H1 (cell line): ENCODE results near the gene DGCR6L. TPM values are rescaled to one million over a fixed set of nuclear protein-coding genes. Genes with fewer than 3 reads are reported as not detected.

ENCODE experiments used
- CTCF ChIA-PET: fragments of 300-600 bp; sonication (Branson Sonifier 250); formaldehyde crosslinking; loops from one replicate; lab custom pipeline; 2021; ENCODE audit not compliant: partially characterized antibody; lab: Charles Lee
- POLR2A ChIA-PET: fragments of 300-600 bp; sonication (Branson Sonifier 250); formaldehyde crosslinking; loops from one replicate; lab custom pipeline; 2021; ENCODE audit warnings: inconsistent platforms; ENCODE audit not compliant: partially characterized antibody; lab: Charles Lee
- DNase-seq, 2 experiments: peaks; one replicate each; pipeline versions ENCODE4 v3.0.0 to v3.0.0-alpha.2; 2010 to 2022; ENCODE audit warnings: low spot score in 2 of 2, low read depth in 1 of 2, mixed read lengths in 1 of 2
- FAIRE-seq: peaks from 2 replicates; lab custom pipeline; 2011; peaks lifted over from hg19 to GRCh38; lab: Jason Lieb, UNC
- H2AFZ ChIP-seq: 2 replicates; pipeline ENCODE4 v1.8.1; 2012; ENCODE audit warnings: low read length, inconsistent platforms
- H2AK5ac ChIP-seq: 2 replicates; pipeline ENCODE4 v1.6.1; 2013; ENCODE audit warnings: low read depth, low read length
- H2BK120ac ChIP-seq: replicated peaks from 2 replicates; pipeline ENCODE3; 2013; ENCODE audit warnings: low read depth, low read length, inconsistent platforms
- H2BK12ac ChIP-seq: 2 replicates; pipeline ENCODE4 v1.6.1; 2013; ENCODE audit warnings: low read depth, low read length
- H2BK15ac ChIP-seq: 2 replicates; pipeline ENCODE4 v1.6.1; 2013; ENCODE audit warnings: low read length
- H2BK20ac ChIP-seq: 2 replicates; pipeline ENCODE4 v1.6.1; 2013; ENCODE audit warnings: low read length
- H2BK5ac ChIP-seq: 2 replicates; pipeline ENCODE4 v1.6.1; 2013; ENCODE audit warnings: low read depth, low read length
- H3K14ac ChIP-seq: 2 replicates; pipeline ENCODE4 v1.6.1; 2013; ENCODE audit warnings: inconsistent platforms; ENCODE audit not compliant: insufficient read length
- H3K18ac ChIP-seq: 2 replicates; pipeline ENCODE4 v1.6.1; 2013; ENCODE audit warnings: low read length; ENCODE audit errors: extremely low read depth
- H3K23ac ChIP-seq: 2 replicates; pipeline ENCODE4 v1.6.1; 2013; ENCODE audit warnings: inconsistent platforms; ENCODE audit not compliant: insufficient read length
- H3K23me2 ChIP-seq: 2 replicates; pipeline ENCODE4 v1.6.1; 2013; ENCODE audit warnings: low read depth, low read length
- H3K27ac ChIP-seq: 2 replicates; pipeline ENCODE4 v1.6.1; 2011; ENCODE audit warnings: low read depth, low read length, inconsistent platforms
- H3K27me3 ChIP-seq, 4 experiments: replicated peaks in 1 of 4; 1 replicate in 1 of 4; 2 replicates in 3 of 4; pipeline versions ENCODE4 v1.6.1 to v1.8.1; 2011 to 2013; ENCODE audit warnings: low read length in 3 of 4, mild to moderate bottlenecking in 3 of 4, inconsistent platforms in 2 of 4, mixed read lengths in 2 of 4, moderate library complexity in 1 of 4; ENCODE audit not compliant: control insufficient read depth in 3 of 4, insufficient read depth in 3 of 4; ENCODE audit errors: extremely low read depth in 1 of 4
- H3K36me3 ChIP-seq, 4 experiments: 2 replicates each; pipeline versions ENCODE4 v1.6.1 to v1.8.1; 2011 to 2013; ENCODE audit warnings: mild to moderate bottlenecking in 4 of 4, low read length in 3 of 4, moderate library complexity in 2 of 4, control low read depth in 1 of 4, inconsistent platforms in 1 of 4; ENCODE audit not compliant: insufficient read depth in 4 of 4, control insufficient read depth in 2 of 4
- H3K4ac ChIP-seq: replicated peaks from 2 replicates; pipeline ENCODE3; 2013; ENCODE audit warnings: low read length, low read depth, mixed read lengths, inconsistent platforms; ENCODE audit not compliant: insufficient read length
- H3K4me1 ChIP-seq, 4 experiments: replicated peaks in 1 of 4; 1 replicate in 1 of 4; 2 replicates in 3 of 4; pipeline versions ENCODE4 v1.6.1 to v1.8.1; 2011 to 2013; ENCODE audit warnings: low read length in 3 of 4, inconsistent platforms in 2 of 4, mixed read lengths in 1 of 4; ENCODE audit not compliant: insufficient read depth in 4 of 4, control insufficient read depth in 3 of 4
- H3K4me2 ChIP-seq, 2 experiments: 2 replicates each; pipeline versions ENCODE4 v1.6.1 to v1.8.1; 2011 to 2013; ENCODE audit warnings: low read depth in 2 of 2, low read length in 2 of 2, control low read depth in 1 of 2, inconsistent platforms in 1 of 2, mild to moderate bottlenecking in 1 of 2; ENCODE audit not compliant: insufficient read depth in 1 of 2
- H3K4me3 ChIP-seq, 4 experiments: fragments of 200-600, 300-600 bp in 1 of 4; sonication (generic), shearing (Covaris generic), sonication (Bioruptor Twin) in 1 of 4; 2 replicates each; pipeline versions ENCODE4 v1.5.1 to v1.8.1; 2011 to 2016; ENCODE audit warnings: low read length in 4 of 4, low read depth in 3 of 4, control low read depth in 2 of 4, inconsistent platforms in 2 of 4, mild to moderate bottlenecking in 2 of 4, mixed read lengths in 1 of 4, moderate library complexity in 1 of 4; ENCODE audit not compliant: insufficient read depth in 2 of 4; ENCODE audit errors: extremely low read depth in 1 of 4
- H3K56ac ChIP-seq: replicated peaks from 2 replicates; pipeline ENCODE3; 2013; ENCODE audit warnings: low read depth, mild to moderate bottlenecking, mixed read lengths, low read length, inconsistent platforms; ENCODE audit not compliant: insufficient read length
- H3K79me1 ChIP-seq: 2 replicates; pipeline ENCODE4 v1.6.1; 2013; ENCODE audit warnings: low read depth, low read length, control low read depth
- H3K79me2 ChIP-seq, 2 experiments: 2 replicates each; pipeline versions ENCODE4 v1.6.1 to v1.8.1; 2012 to 2013; ENCODE audit warnings: low read length in 2 of 2, mild to moderate bottlenecking in 2 of 2, inconsistent platforms in 1 of 2; ENCODE audit not compliant: insufficient read depth in 2 of 2, control insufficient read depth in 1 of 2
- H3K9ac ChIP-seq, 4 experiments: replicated peaks in 1 of 4; 1 replicate in 1 of 4; 2 replicates in 3 of 4; pipeline versions ENCODE4 v1.6.1 to v1.8.1; 2011 to 2013; ENCODE audit warnings: low read depth in 3 of 4, low read length in 3 of 4, control low read depth in 2 of 4, mild to moderate bottlenecking in 2 of 4, moderate library complexity in 2 of 4, inconsistent platforms in 1 of 4; ENCODE audit errors: extremely low read depth in 1 of 4
- H3K9me3 ChIP-seq, 2 experiments: 2 replicates each; pipeline versions ENCODE4 v1.6.1 to v1.8.1; 2012 to 2013; ENCODE audit warnings: mild to moderate bottlenecking in 2 of 2, moderate library complexity in 2 of 2, control low read depth in 1 of 2, inconsistent platforms in 1 of 2, low read depth in 1 of 2, low read length in 1 of 2, mixed read lengths in 1 of 2; ENCODE audit not compliant: insufficient read depth in 2 of 2
- H4K20me1 ChIP-seq, 2 experiments: replicated peaks in 1 of 2; 2 replicates each; pipeline versions ENCODE3 to v1.8.1; 2011 to 2013; ENCODE audit warnings: inconsistent platforms in 2 of 2, low read length in 2 of 2, mild to moderate bottlenecking in 1 of 2; ENCODE audit not compliant: insufficient read depth in 2 of 2, control insufficient read depth in 1 of 2
- H4K5ac ChIP-seq: 2 replicates; pipeline ENCODE4 v1.6.1; 2013; ENCODE audit warnings: low read length, low read depth, mixed read lengths, inconsistent platforms; ENCODE audit not compliant: insufficient read length
- H4K8ac ChIP-seq: 2 replicates; pipeline ENCODE4 v1.8.0; 2013; ENCODE audit warnings: mild to moderate bottlenecking, moderate library complexity, low read length, inconsistent platforms; ENCODE audit not compliant: insufficient read depth; ENCODE audit errors: extremely low read depth
- H4K91ac ChIP-seq: replicated peaks from 2 replicates; pipeline ENCODE3; 2013; ENCODE audit warnings: low read length, mixed read lengths, inconsistent platforms; ENCODE audit not compliant: insufficient read length
- EGR1 ChIP-seq: IDR thresholded peaks from 2 replicates; pipeline ENCODE4 v1.6.1; 2011; ENCODE audit warnings: low read depth, low read length, borderline replicate concordance
- JUND ChIP-seq: IDR thresholded peaks from 2 replicates; pipeline ENCODE4 v1.6.1; 2011; ENCODE audit warnings: mild to moderate bottlenecking, improper control_type of control experiment, low read length
- NRF1 ChIP-seq: IDR thresholded peaks from 2 replicates; pipeline ENCODE4 v1.6.1; 2011; ENCODE audit warnings: mild to moderate bottlenecking, low read depth, low read length, improper control_type of control experiment
- PHF8 ChIP-seq: fragments of 200-600 bp; sonication (generic); conservative IDR thresholded peaks from 2 replicates; pipeline ENCODE4 v1.7.1; 2012; ENCODE audit warnings: low read depth, mild to moderate bottlenecking, inconsistent platforms, low read length, moderate library complexity
- RNF2 ChIP-seq: fragments of 200-900, 300-1000 bp; sonication (generic); IDR thresholded peaks from 2 replicates; pipeline ENCODE4 v1.7.1; 2016; ENCODE audit warnings: borderline replicate concordance, low read depth, mild to moderate bottlenecking, antibody characterized with exemption, low read length; ENCODE audit not compliant: poor library complexity, severe bottlenecking; ENCODE audit errors: missing control alignments
- SIX5 ChIP-seq: IDR thresholded peaks from 2 replicates; pipeline ENCODE4 v1.6.1; 2011; ENCODE audit warnings: mild to moderate bottlenecking, low read depth, low read length
- WGBS, 2 experiments: shearing (Covaris generic) in 1 of 2; methylation state at CpG; one replicate each; pipeline versions ENCODE4 v1.1.6 to v1.1.7; 2013 to 2015; ENCODE audit warnings: low lambda C conversion rate in 2 of 2, mixed read lengths in 2 of 2, inconsistent platforms in 1 of 2, low coverage in 1 of 2, missing lambda C conversion rate in 1 of 2; ENCODE audit not compliant: insufficient replicate concordance in 2 of 2, insufficient coverage in 1 of 2, insufficient read length in 1 of 2; ENCODE audit errors: extremely low coverage in 1 of 2, missing lambda C conversion rate in 1 of 2; 5-methylcytosine and 5-hydroxymethylcytosine counted together
- polyA plus RNA-seq, 7 experiments: library from polyadenylated mRNA; depleted of rRNA in 3 of 7; stranded (reverse) in 5 of 7; unstranded in 2 of 7; fragments of >200 nt in 5 of 7; fragments of 200-250 nt in 2 of 7; gene quantifications; 1 replicate in 5 of 7; 2 replicates in 1 of 7; 4 replicates in 1 of 7; pipeline versions ENCODE4 v1.2.1 to v1.2.3, GENCODE V29; 2011 to 2013; ENCODE audit warnings: missing spikeins in 2 of 7, mixed read lengths in 2 of 7
- total RNA-seq: library from RNA; stranded (reverse); fragmentation: NEBNext Ultra II Directional; extraction: Animal tissue kit (Norgen Biotek cat#: 25700); gene quantifications from 2 replicates; pipeline ENCODE4 v1.2.1, GENCODE V29; 2021
- TF ChIP-seq, protein P1 (sequence below): IDR thresholded peaks from 2 replicates; pipeline ENCODE4 v1.6.1; 2012; ENCODE audit warnings: inconsistent platforms

The DGCR6L gene
- total and polyA plus RNA-seq, 2 of the 8 experiments (the other 6 are each of a cell fraction or from before 2014, with no cell fraction given): 43.6 to 72.6 TPM

DNA sequence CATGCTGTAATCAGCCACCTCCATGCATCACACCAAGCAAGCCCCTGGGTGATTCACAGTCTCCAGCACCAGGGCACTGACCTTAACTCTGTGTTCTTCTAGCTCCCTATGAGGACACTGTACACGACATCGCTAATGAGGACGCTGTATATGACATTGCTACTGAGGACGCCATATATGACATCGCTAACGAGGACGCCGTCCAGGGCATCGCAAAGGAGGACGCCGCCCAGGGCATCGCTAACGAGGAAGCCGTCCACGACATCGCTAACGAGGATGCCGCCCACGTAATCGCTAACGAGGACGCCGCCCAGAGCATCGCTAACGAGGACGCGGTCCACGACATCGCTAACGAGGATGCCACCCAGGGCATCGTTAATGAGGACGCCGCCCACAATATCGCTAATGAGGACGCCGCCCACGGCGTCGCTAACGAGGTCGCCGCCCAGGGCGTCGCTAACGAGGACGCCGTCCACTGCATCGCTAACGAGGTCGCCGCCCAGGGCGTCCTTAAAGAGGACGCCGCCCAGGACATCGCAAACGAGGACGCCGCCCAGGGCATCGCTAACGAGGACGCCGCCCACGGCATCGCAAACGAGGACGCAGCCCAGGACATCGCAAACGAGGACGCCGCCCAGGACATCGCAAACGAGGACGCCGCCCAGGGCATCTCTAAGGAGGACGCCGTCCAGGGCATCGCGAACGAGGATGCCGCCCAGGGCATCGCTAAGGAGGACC is 34.5 kb upstream of the DGCR6L start:
- ChIA-PET POLR2A (no interaction called here), CTCF (no interaction called here)
- H3K23me2 ChIP-seq: no peaks in the 10 kb centered on the region
- TF ChIP-seq EGR1 (no peak), RNF2 (no peak), PHF8 (no peak), NRF1 (no peak), JUND (no peak), SIX5 (no peak)
- TF ChIP-seq, protein P1, sequence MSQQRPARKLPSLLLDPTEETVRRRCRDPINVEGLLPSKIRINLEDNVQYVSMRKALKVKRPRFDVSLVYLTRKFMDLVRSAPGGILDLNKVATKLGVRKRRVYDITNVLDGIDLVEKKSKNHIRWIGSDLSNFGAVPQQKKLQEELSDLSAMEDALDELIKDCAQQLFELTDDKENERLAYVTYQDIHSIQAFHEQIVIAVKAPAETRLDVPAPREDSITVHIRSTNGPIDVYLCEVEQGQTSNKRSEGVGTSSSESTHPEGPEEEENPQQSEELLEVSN: no peak
- H2BK5ac ChIP-seq: no peak overlapping the region
- no peaks in the 10 kb centered on the region for H3K79me1 ChIP-seq
- H3K18ac ChIP-seq: no peak overlapping the region
- no peak overlapping the region for H2BK20ac ChIP-seq
- no peak overlapping the region for H3K56ac ChIP-seq
- no peak overlapping the region for H3K9ac ChIP-seq
- H4K20me1 ChIP-seq: no peaks in the 10 kb centered on the region
- H3K27me3 ChIP-seq: no peaks in the 10 kb centered on the region
- no peak overlapping the region for H4K8ac ChIP-seq
- no peak overlapping the region for H2BK120ac ChIP-seq
- 95% methylated on average over 78 of the region's 81 CpGs; no CpG with 5 or more reads in 1 of the 2 experiments for WGBS, 2 experiments
- H3K14ac ChIP-seq: no peak overlapping the region
- no peaks in the 10 kb centered on the region for H3K79me2 ChIP-seq
- no peak overlapping the region for H2AK5ac ChIP-seq
- H3K4me1 ChIP-seq: no peaks in the 10 kb centered on the region
- no peak for FAIRE-seq
- no peak overlapping the region; the same call in 1 of the 2 replicates for H2BK15ac ChIP-seq
- H3K4me3 ChIP-seq: no peak overlapping the region
- no peak overlapping the region for H4K5ac ChIP-seq
- peak in 1 of 2 experiments; percentile 20 for DNase-seq
- no peaks in the 10 kb centered on the region for H3K36me3 ChIP-seq
- no peak overlapping the region for H2AFZ ChIP-seq
- no peak overlapping the region for H4K91ac ChIP-seq
- H2BK12ac ChIP-seq: no peak overlapping the region
- no peak overlapping the region for H3K27ac ChIP-seq
- no peak overlapping the region for H3K4me2 ChIP-seq
- no peaks in the 10 kb centered on the region for H3K9me3 ChIP-seq
- H3K23ac ChIP-seq: no peak overlapping the region
- H3K4ac ChIP-seq: no peak overlapping the region
